ENCODE data around the gene TAF6.
"Not testable (repeated sequence)": the region's sequence is repeated elsewhere in the genome, so short reads cannot be mapped to it uniquely, and the experiment has no call there.

Gene TAF6

GRCh38 chr7:100152937-100153666, 33.9 kb upstream of the TAF6 start:
- DNase-seq (ENCODE audit: insufficient read length, low spot score) = no peak
- FAIRE-seq = no peak

- DNase-seq (ENCODE audit: insufficient read length, low spot score) (no peak), FAIRE-seq (no peak)
Measured at GRCh38 chr7:100152404-100152803, 33.2 kb upstream of the TAF6 start.

GRCh38 chr7:100148559-100149328, 29.6 kb upstream of the TAF6 start, which contains the start of gene LAMTOR4:
TSS of gene LAMTOR4 (plus strand) at chr7:100148918. CDS start at chr7:100148973, 55 bp downstream.
- peak; percentile 95 for DNase-seq (ENCODE audit: insufficient read length, low spot score)
- FAIRE-seq = peak; percentile 94

- no peak for FAIRE-seq
Measured at GRCh38 chr7:100148225-100148558, 29.0 kb upstream of the TAF6 start.

GRCh38 chr7:100147278-100147677, 28.1 kb upstream of the TAF6 start:
- no peak for FAIRE-seq
- DNase-seq (ENCODE audit: insufficient read length, low spot score) = no peak

More at GRCh38 chr7:100148225-100148558, 29.0 kb upstream of the TAF6 start:
- no peak for DNase-seq (ENCODE audit: insufficient read length, low spot score)

GRCh38 chr7:100146350-100146749, 27.2 kb upstream of the TAF6 start:
- DNase-seq (ENCODE audit: insufficient read length, low spot score); FAIRE-seq: not testable (repeated sequence)

GRCh38 chr7:100142461-100142860, 23.3 kb upstream of the TAF6 start:
- FAIRE-seq = no peak
- DNase-seq (ENCODE audit: insufficient read length, low spot score) = no peak

GRCh38 chr7:100141555-100141949, 22.4 kb upstream of the TAF6 start:
- FAIRE-seq = no peak

GRCh38 chr7:100137851-100138760, 18.9 kb upstream of the TAF6 start:
- FAIRE-seq (peak; percentile 76), DNase-seq (ENCODE audit: insufficient read length, low spot score) (no peak)

More at GRCh38 chr7:100141555-100141949, 22.4 kb upstream of the TAF6 start:
- no peak for DNase-seq (ENCODE audit: insufficient read length, low spot score)

- DNase-seq (ENCODE audit: insufficient read length, low spot score) (no peak), FAIRE-seq (peak; percentile 78)
Measured at GRCh38 chr7:100132697-100133151, 13.6 kb upstream of the TAF6 start.

GRCh38 chr7:100132126-100132525, 13.0 kb upstream of the TAF6 start:
- no peak for DNase-seq (ENCODE audit: insufficient read length, low spot score)
- no peak for FAIRE-seq

GRCh38 chr7:100130608-100131453, 11.7 kb upstream of the TAF6 start:
- FAIRE-seq (no peak), DNase-seq (ENCODE audit: insufficient read length, low spot score) (peak; percentile 52)

- not testable (repeated sequence) for DNase-seq (ENCODE audit: insufficient read length, low spot score); FAIRE-seq
Measured at GRCh38 chr7:100130220-100130607, 11.1 kb upstream of the TAF6 start.

GRCh38 chr7:100128637-100128963, 9.4 kb upstream of the TAF6 start:
- DNase-seq (ENCODE audit: insufficient read length, low spot score) (no peak), FAIRE-seq (no peak)

GRCh38 chr7:100127866-100128636, 8.9 kb upstream of the TAF6 start:
- no peak for DNase-seq (ENCODE audit: insufficient read length, low spot score)
- no peak for FAIRE-seq

GRCh38 chr7:100126931-100127865, 8.0 kb upstream of the TAF6 start, which contains the start of gene MBLAC1:
TSS of gene MBLAC1 (plus strand) at chr7:100126967. CDS start at chr7:100127396, 429 bp downstream.
- peak; percentile 89 for FAIRE-seq
- DNase-seq (ENCODE audit: insufficient read length, low spot score) = peak; percentile 72

- no peak for FAIRE-seq
- DNase-seq (ENCODE audit: insufficient read length, low spot score) = no peak
Measured at GRCh38 chr7:100126239-100126930, 7.2 kb upstream of the TAF6 start.

Data from GM19239 (cell line).